Astrocyte (in vitro differentiated cells and primary cell): ENCODE data around the gene THSD7B.

Experiments
- CTCF ChIP-seq: IDR thresholded peaks from 2 replicates; pipeline ENCODE4 v1.5.1; 2011; ENCODE audit warnings: low read depth, mild to moderate bottlenecking, inconsistent platforms, low read length, moderate library complexity; ENCODE audit not compliant: insufficient read depth
- EZH2 ChIP-seq: IDR thresholded peaks from 2 replicates; pipeline ENCODE4 v1.6.1; 2012; ENCODE audit warnings: mild to moderate bottlenecking, low read length, inconsistent platforms; ENCODE audit not compliant: insufficient read depth

DNA sequence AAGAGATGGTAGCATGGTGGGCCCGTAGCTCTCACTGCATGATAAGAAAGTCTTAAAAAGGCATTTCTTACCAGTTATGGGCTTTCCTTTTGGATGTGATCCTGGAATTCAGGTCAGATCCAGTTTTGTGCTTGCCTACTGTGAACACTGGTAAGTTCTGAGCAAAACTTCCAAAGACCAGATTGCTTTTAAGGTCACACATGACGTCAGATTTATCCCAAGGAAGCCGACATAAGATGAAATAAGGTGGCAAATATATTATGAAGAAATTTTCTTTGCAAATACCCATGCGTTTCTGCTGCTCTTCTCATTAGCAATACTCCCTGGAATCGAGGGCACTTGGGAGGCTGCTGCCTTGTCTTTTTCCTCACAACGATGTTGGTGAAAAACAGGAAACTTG lies 782.5 kb downstream of the THSD7B start:
- TF ChIP-seq CTCF (no peak), EZH2 (no peak)
